Caco-2 (cell line): Measurements from ENCODE around the gene FGF2. TPM values are rescaled to one million over a fixed set of nuclear protein-coding genes. Genes with fewer than 3 reads are reported as not detected.
"Not testable (repeated sequence)": the region's sequence is repeated elsewhere in the genome, so short reads cannot be mapped to it uniquely, and the experiment has no call there.

ENCODE experiments used
- BruUV-seq: library from RNA; stranded (reverse); fragments of 400-500 nt; replicated peaks from 2 replicates; lab custom pipeline; 2021; lab: Mats Ljungman, UMichigan
- CTCF ChIA-PET: fragments of 300-600 bp; sonication (Branson Sonifier 250); formaldehyde crosslinking; loops from one replicate; lab custom pipeline; 2022; ENCODE audit warnings: antibody characterized with exemption; lab: Charles Lee
- POLR2A ChIA-PET: fragments of 300-600 bp; sonication (Branson Sonifier 250); formaldehyde crosslinking; loops from one replicate; lab custom pipeline; 2022; ENCODE audit warnings: antibody characterized with exemption; lab: Charles Lee
- DNase-seq, 2 experiments: peaks; one replicate each; pipeline versions ENCODE4 v3.0.0 to v3.0.0-alpha.2; 2020 to 2022
- H3K27me3 ChIP-seq: replicated peaks from 2 replicates; pipeline ENCODE4 v1.6.0; 2011; ENCODE audit warnings: low read length; ENCODE audit not compliant: control insufficient read depth, insufficient read depth
- H3K36me3 ChIP-seq: 2 replicates; pipeline ENCODE4 v1.5.1; 2011; ENCODE audit warnings: low read length; ENCODE audit not compliant: control insufficient read depth, insufficient read depth
- H3K4me1 ChIP-seq: fragments of 250-450 bp; sonication (Bioruptor Pico); 2 replicates; pipeline ENCODE4 v1.5.1; 2020; ENCODE audit warnings: mild to moderate bottlenecking
- H3K4me3 ChIP-seq: 2 replicates; pipeline ENCODE4 v1.5.1; 2011; ENCODE audit warnings: low read depth, mild to moderate bottlenecking, control low read depth, low read length
- H3K9me3 ChIP-seq: fragments of 250-450 bp; sonication (Bioruptor Pico); 2 replicates; pipeline ENCODE4 v1.5.1; 2020; ENCODE audit warnings: mild to moderate bottlenecking, moderate library complexity
- H3K27ac Mint-ChIP-seq: one replicate; pipeline ENCODE4 v1.8.0; 2022; ENCODE audit warnings: mixed read lengths; ENCODE audit not compliant: unreplicated experiment
- H3K27me3 Mint-ChIP-seq: one replicate; pipeline ENCODE4 v1.8.0; 2022; ENCODE audit warnings: mixed read lengths; ENCODE audit not compliant: insufficient read depth, unreplicated experiment
- H3K36me3 Mint-ChIP-seq: one replicate; pipeline ENCODE4 v1.8.0; 2022; ENCODE audit warnings: mild to moderate bottlenecking, mixed read lengths; ENCODE audit not compliant: insufficient read depth, unreplicated experiment
- H3K4me1 Mint-ChIP-seq: one replicate; pipeline ENCODE4 v1.8.0; 2022; ENCODE audit warnings: low read depth, mixed read lengths; ENCODE audit not compliant: unreplicated experiment
- H3K4me3 Mint-ChIP-seq: one replicate; pipeline ENCODE4 v1.8.0; 2022; ENCODE audit warnings: mild to moderate bottlenecking, moderate library complexity, mixed read lengths; ENCODE audit not compliant: unreplicated experiment
- H3K9me3 Mint-ChIP-seq: one replicate; pipeline ENCODE4 v1.8.0; 2022; ENCODE audit warnings: mixed read lengths; ENCODE audit not compliant: unreplicated experiment
- intact Hi-C: fragments of 100-400 bp; cut with micrococcal nuclease; formaldehyde crosslinking; loops from one replicate; pipeline ENCODE4 v1.10.0; 2022; ENCODE audit not compliant: unreplicated experiment
- total RNA-seq: library from RNA; stranded (reverse); gene quantifications from 2 replicates; pipeline ENCODE4 v1.2.3, GENCODE V29; 2022
- TF ChIP-seq, protein P1 (sequence below), 2 experiments: fragments of 200-600 bp in 1 of 2; IDR thresholded peaks; 1 replicate in 1 of 2; 2 replicates in 1 of 2; pipeline versions ENCODE4 v1.5.1 to v1.8.0; 2011 to 2022; ENCODE audit warnings: antibody characterized with exemption in 1 of 2, control low read depth in 1 of 2, inconsistent platforms in 1 of 2, low read depth in 1 of 2, low read length in 1 of 2, mild to moderate bottlenecking in 1 of 2, moderate library complexity in 1 of 2; ENCODE audit not compliant: insufficient read depth in 1 of 2, severe bottlenecking in 1 of 2, unreplicated experiment in 1 of 2

The FGF2 gene
- total RNA-seq, 1 experiment from 2014 or later: 0.20 TPM

DNA sequence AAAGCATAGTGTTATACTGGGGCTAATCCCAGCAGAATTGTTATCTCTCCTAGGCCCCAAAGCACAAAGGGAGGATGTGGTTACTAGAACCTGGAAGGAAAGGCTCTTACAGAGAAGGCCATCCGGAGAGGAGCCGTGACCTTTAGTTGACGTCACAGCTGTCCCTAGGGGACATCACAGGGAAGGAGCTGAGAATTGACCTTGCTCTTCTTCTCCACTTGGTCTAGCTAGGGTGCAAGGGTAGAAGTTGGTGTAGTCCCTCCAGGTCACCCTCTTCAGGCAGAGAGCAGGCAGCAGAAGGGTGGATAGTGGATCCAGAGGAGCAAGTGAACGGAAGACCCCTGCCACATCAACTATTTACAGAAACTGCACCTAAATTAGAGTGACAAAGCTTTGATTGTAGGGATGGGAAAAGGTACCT, 22.8 kb upstream of the FGF2 start:
- H3K27me3 Mint-ChIP-seq: no peaks in the 10 kb centered on the region
- Histone ChIP-seq H3K4me3 (no peak overlapping the region), H3K4me1 (no peaks in the 10 kb centered on the region), H3K27me3 (no peaks in the 10 kb centered on the region), H3K9me3 (no peaks in the 10 kb centered on the region), H3K36me3 (no peaks in the 10 kb centered on the region)
- H3K4me1 Mint-ChIP-seq: no peaks in the 10 kb centered on the region
- BruUV-seq: no TSS peak
- CTCF ChIA-PET: no interaction called here
- no peaks in the 10 kb centered on the region for H3K36me3 Mint-ChIP-seq
- no peak overlapping the region for H3K4me3 Mint-ChIP-seq
- H3K27ac Mint-ChIP-seq: no peak overlapping the region
- POLR2A ChIA-PET: no interaction called here
- H3K9me3 Mint-ChIP-seq: no peaks in the 10 kb centered on the region
- DNase-seq: no peak
- intact Hi-C loops: no loop called here
- TF ChIP-seq, protein P1, sequence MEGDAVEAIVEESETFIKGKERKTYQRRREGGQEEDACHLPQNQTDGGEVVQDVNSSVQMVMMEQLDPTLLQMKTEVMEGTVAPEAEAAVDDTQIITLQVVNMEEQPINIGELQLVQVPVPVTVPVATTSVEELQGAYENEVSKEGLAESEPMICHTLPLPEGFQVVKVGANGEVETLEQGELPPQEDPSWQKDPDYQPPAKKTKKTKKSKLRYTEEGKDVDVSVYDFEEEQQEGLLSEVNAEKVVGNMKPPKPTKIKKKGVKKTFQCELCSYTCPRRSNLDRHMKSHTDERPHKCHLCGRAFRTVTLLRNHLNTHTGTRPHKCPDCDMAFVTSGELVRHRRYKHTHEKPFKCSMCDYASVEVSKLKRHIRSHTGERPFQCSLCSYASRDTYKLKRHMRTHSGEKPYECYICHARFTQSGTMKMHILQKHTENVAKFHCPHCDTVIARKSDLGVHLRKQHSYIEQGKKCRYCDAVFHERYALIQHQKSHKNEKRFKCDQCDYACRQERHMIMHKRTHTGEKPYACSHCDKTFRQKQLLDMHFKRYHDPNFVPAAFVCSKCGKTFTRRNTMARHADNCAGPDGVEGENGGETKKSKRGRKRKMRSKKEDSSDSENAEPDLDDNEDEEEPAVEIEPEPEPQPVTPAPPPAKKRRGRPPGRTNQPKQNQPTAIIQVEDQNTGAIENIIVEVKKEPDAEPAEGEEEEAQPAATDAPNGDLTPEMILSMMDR (IDR thresholded peaks at IDR 0.05; ENCODE audit: insufficient read depth in 1 of 2, low read depth in 1 of 2, low read length in 1 of 2, severe bottlenecking in 1 of 2, unreplicated experiment in 1 of 2): no peak

DNA sequence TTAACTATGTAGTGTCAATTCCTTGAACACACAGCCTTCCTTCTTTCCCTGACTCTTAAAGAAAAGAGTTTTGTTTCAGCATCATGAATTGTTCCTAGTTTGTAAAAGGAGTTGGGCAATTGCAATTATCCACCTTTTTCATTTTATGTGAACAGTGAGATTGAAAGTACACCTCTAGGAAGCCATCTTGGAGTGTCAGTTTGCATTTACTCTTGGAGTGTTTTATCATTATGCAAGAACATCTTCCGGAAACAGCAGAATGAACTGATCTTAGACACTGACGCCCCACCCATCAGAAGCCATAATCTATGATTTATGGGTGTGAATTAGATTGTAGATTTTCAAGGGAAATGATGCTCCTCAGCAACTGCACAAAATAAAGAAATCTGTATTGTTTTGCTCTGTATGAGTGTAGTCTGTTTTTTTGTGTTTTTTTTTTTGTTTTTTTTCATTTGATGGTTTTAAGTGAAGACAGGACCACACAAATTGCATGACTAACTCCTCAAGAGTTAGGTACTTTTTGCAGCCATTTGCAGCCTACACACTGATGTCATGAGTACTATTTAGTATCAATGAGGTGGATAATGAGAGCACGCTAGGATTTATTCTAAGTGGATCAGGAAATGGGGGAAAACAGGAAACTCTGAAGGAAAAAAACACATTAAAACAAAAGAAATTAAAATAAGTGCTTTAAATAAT, 19.5 kb upstream of the FGF2 start:
- TF ChIP-seq, protein P1 (IDR thresholded peaks at IDR 0.05; ENCODE audit: insufficient read depth in 1 of 2, low read depth in 1 of 2, low read length in 1 of 2, severe bottlenecking in 1 of 2, unreplicated experiment in 1 of 2): no peak
- ChIA-PET CTCF (no interaction called here), POLR2A (no interaction called here)
- Mint-ChIP-seq H3K36me3 (no peaks in the 10 kb centered on the region), H3K27ac (no peak overlapping the region), H3K27me3 (no peaks in the 10 kb centered on the region), H3K4me3 (no peak overlapping the region), H3K4me1 (no peaks in the 10 kb centered on the region), H3K9me3 (no peaks in the 10 kb centered on the region)
- no peak for DNase-seq
- intact Hi-C loops: no loop called here
- H3K36me3 ChIP-seq: no peaks in the 10 kb centered on the region
- H3K27me3 ChIP-seq: no peaks in the 10 kb centered on the region
- H3K9me3 ChIP-seq: no peaks in the 10 kb centered on the region
- BruUV-seq: no TSS peak
- H3K4me1 ChIP-seq: no peaks in the 10 kb centered on the region
- H3K4me3 ChIP-seq: no peak overlapping the region

DNA sequence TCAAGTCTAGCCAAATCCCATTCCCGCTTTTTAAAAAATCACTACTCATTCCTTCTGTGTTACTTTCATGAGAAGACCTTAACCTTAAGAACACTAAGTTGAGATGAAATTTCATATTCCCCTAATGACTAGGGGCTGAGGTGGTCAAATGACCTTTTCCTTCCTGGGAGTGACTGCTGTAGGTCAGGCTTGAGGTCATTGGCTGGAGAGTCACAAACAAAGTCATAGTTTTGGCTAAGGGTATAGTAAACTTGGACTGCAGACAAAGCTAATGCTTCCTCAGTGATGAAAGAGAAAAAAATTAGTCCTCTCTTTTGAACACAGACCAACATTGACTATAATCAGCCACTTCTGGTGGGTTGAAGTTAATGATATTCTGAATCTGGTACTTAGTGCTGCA, 16.0 kb upstream of the FGF2 start:
- H3K4me3 ChIP-seq: no peak overlapping the region
- H3K9me3 Mint-ChIP-seq: no peaks in the 10 kb centered on the region
- no peaks in the 10 kb centered on the region for H3K27me3 ChIP-seq
- no TSS peak for BruUV-seq
- intact Hi-C loops: no loop called here
- no peaks in the 10 kb centered on the region for H3K36me3 Mint-ChIP-seq
- no peaks in the 10 kb centered on the region for H3K27me3 Mint-ChIP-seq
- H3K4me1 ChIP-seq: no peaks in the 10 kb centered on the region
- H3K36me3 ChIP-seq: no peaks in the 10 kb centered on the region
- TF ChIP-seq, protein P1 (IDR thresholded peaks at IDR 0.05; ENCODE audit: insufficient read depth in 1 of 2, low read depth in 1 of 2, low read length in 1 of 2, severe bottlenecking in 1 of 2, unreplicated experiment in 1 of 2): no peak
- POLR2A ChIA-PET: no interaction called here
- no peak overlapping the region for H3K4me3 Mint-ChIP-seq
- no peak overlapping the region for H3K27ac Mint-ChIP-seq
- H3K4me1 Mint-ChIP-seq: no peaks in the 10 kb centered on the region
- CTCF ChIA-PET: no interaction called here
- no peaks in the 10 kb centered on the region for H3K9me3 ChIP-seq
- no peak for DNase-seq

DNA sequence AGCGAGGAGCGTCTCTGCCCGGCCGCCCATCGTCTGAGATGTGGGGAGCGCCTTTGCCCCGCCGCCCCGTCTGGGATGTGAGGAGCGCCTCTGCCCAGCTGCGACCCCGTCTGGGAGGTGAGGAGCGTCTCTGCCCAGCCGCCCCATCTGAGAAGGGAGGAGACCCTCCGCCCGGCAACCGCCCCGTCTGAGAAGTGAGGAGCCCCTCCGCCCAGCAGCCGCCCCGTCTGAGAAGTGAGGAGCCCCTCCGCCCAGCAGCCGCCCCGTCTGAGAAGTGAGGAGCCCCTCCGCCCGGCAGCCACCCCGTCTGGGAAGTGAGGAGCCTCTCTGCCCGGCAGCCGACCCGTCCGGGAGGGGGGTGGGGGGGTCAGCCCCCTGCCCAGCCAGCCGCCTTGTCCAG, 14.8 kb upstream of the FGF2 start:
- H3K36me3 ChIP-seq, BruUV-seq, POLR2A ChIA-PET, H3K4me1 ChIP-seq, H3K36me3 Mint-ChIP-seq, H3K27me3 Mint-ChIP-seq, H3K4me3 ChIP-seq, DNase-seq, H3K9me3 Mint-ChIP-seq, CTCF ChIA-PET, H3K4me1 Mint-ChIP-seq, H3K27me3 ChIP-seq, H3K9me3 ChIP-seq, H3K27ac Mint-ChIP-seq, H3K4me3 Mint-ChIP-seq, intact Hi-C loops: not testable (repeated sequence)

DNA sequence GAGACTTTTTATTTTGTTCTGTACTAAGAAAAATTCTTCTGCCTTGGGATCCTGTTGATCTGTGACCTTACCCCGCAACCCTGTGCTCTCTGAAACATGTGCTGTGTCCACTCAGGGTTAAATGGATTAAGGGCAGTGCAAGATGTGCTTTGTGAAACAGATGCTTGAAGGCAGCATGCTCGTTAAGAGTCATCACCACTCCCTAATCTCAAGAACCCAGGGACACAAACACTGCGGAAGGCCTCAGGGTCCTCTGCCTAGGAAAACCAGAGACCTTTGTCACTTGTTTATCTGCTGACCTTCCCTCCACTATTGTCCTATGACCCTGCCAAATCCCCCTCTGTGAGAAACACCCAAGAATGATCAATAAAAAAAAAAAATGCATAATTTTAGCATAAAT, 13.8 kb upstream of the FGF2 start:
- intact Hi-C loops, POLR2A ChIA-PET, H3K4me3 Mint-ChIP-seq, H3K36me3 Mint-ChIP-seq, H3K4me1 ChIP-seq, H3K9me3 Mint-ChIP-seq, H3K9me3 ChIP-seq, CTCF ChIA-PET, BruUV-seq, H3K27ac Mint-ChIP-seq, DNase-seq, H3K36me3 ChIP-seq, H3K4me3 ChIP-seq, H3K27me3 ChIP-seq, H3K27me3 Mint-ChIP-seq, H3K4me1 Mint-ChIP-seq: not testable (repeated sequence)
